ENCODE results near the gene TMEM248.

GRCh38 chr7:66919704-66920103 lies 1.3 kb upstream of the TMEM248 start:
- no peak for TF ChIP-seq JUN (IDR thresholded peaks at IDR 0.05; ENCODE audit: borderline replicate concordance, insufficient read depth, insufficient read length, low read depth)
- no peak for TF ChIP-seq POLR2AphosphoS5 (IDR thresholded peaks at IDR 0.05; ENCODE audit: insufficient read depth, low read depth, low read length)
- no peak for TF ChIP-seq CTCF (IDR thresholded peaks at IDR 0.05; ENCODE audit: extremely low read depth in 1 of 2, insufficient read depth in 1 of 2, low read depth in 1 of 2, low read length in 2 of 2)
- TF ChIP-seq MAX (IDR thresholded peaks at IDR 0.05; ENCODE audit: insufficient read depth, insufficient read length) = no peak
- TF ChIP-seq POLR2A (IDR thresholded peaks at IDR 0.05; ENCODE audit: low read depth, low read length) = no peak
- no peak for TF ChIP-seq EZH2 (IDR thresholded peaks at IDR 0.05; ENCODE audit: borderline replicate concordance, low read depth, low read length, severe bottlenecking)
